Ovary (tissue), 3 donors: ENCODE results near the gene CDH10.

ENCODE experiments used
- CTCF ChIP-seq, 3 donors: fragments of 450-650 bp in 2 of 3; fragments of 200-600 bp in 1 of 3; IDR thresholded peaks; one replicate each; pipeline versions ENCODE4 v1.5.1 to v1.8.0; 2016 to 2022; ENCODE audit warnings: antibody characterized with exemption in 3 of 3, mild to moderate bottlenecking in 1 of 3
- EP300 ChIP-seq: sonication (generic); formaldehyde crosslinking; IDR thresholded peaks from one replicate; pipeline ENCODE4 v1.6.1; 2017; ENCODE audit warnings: antibody characterized with exemption
- POLR2A ChIP-seq: fragments of 450-650 bp; IDR thresholded peaks from one replicate; pipeline ENCODE4 v1.6.1; 2017; ENCODE audit warnings: antibody characterized with exemption, mild to moderate bottlenecking, moderate library complexity
- donor health status: DM: no; HTN: no; CAD: no.

GRCh38 chr5:24474685-24475084 lies 170.1 kb downstream of the CDH10 start:
- no peak for TF ChIP-seq CTCF (IDR thresholded peaks at IDR 0.05)
- no peak for TF ChIP-seq POLR2A
- no peak for TF ChIP-seq EP300
